ENCODE results near the gene BAIAP2.

Gene BAIAP2

DNA sequence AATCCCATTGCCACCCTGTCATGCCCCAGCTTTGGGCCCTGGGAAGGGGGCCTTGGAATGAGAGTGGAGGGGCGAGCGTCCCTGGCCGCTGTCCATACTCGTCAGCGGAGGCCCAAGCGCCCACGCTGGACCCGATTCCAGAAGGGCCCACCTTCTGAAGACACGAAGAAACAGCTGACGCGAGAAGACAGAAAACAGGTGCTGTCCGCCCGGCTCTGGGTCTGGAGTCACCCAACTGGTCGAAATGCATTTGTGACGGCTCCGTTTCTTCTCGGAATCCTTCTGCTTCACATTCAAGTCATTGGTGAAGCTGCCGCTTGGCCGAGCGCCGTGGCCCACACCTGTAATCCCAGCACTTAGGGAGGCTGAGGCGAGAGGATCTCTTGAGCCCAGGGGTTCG, 77.5 kb downstream of the BAIAP2 start:
- H3K4me3 ChIP-seq (ENCODE audit: low read length) = no peak overlapping the region
- H3K9me3 ChIP-seq (ENCODE audit: low read length) = no peaks in the 10 kb centered on the region
- peaks cover 30% of the 10 kb centered on the region for H3K36me3 ChIP-seq (ENCODE audit: insufficient read depth, low read length)
- H3K4me1 ChIP-seq (ENCODE audit: insufficient read depth, low read length) = no peaks in the 10 kb centered on the region
- no peaks in the 10 kb centered on the region for H3K27me3 ChIP-seq (ENCODE audit: insufficient read depth, low read length)
- no peak overlapping the region for H2AFZ ChIP-seq (ENCODE audit: low read depth, low read length)

DNA sequence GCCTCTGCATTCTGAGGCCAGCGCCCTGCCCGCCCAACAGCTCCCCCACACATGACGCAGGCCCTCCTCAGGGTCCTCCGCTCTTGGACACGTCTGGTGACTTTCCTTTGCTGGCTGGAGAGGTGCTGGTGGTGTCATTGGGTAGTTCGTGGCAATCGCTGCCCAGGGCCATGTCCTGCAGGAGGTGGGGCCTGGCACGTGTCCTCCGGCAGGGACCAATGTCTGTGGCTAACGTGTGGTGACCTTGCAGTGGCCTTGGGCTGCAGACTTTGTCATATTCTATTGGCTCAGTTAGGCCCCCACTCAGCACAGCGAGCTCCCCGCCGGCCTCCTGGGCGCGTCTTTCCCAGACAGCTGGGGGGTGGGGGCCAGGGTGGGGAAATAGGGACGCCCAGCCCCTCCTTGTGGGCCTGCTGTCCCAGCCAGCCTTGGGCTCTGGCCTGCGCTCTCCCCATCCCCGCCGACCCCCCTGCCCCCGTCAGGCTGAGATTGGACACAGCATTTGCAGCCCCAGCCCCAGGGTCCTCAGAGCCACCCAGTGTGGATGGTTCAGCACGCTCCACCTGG, 78.3 kb downstream of the BAIAP2 start:
- peaks cover 24% of the 10 kb centered on the region for H3K36me3 ChIP-seq (ENCODE audit: insufficient read depth, low read length)
- H3K4me1 ChIP-seq (ENCODE audit: insufficient read depth, low read length) = no peaks in the 10 kb centered on the region
- H2AFZ ChIP-seq (ENCODE audit: low read depth, low read length) = no peak overlapping the region
- no peaks in the 10 kb centered on the region for H3K27me3 ChIP-seq (ENCODE audit: insufficient read depth, low read length)
- no peak overlapping the region for H3K4me3 ChIP-seq (ENCODE audit: low read length)
- H3K9me3 ChIP-seq (ENCODE audit: low read length) = no peaks in the 10 kb centered on the region

DNA sequence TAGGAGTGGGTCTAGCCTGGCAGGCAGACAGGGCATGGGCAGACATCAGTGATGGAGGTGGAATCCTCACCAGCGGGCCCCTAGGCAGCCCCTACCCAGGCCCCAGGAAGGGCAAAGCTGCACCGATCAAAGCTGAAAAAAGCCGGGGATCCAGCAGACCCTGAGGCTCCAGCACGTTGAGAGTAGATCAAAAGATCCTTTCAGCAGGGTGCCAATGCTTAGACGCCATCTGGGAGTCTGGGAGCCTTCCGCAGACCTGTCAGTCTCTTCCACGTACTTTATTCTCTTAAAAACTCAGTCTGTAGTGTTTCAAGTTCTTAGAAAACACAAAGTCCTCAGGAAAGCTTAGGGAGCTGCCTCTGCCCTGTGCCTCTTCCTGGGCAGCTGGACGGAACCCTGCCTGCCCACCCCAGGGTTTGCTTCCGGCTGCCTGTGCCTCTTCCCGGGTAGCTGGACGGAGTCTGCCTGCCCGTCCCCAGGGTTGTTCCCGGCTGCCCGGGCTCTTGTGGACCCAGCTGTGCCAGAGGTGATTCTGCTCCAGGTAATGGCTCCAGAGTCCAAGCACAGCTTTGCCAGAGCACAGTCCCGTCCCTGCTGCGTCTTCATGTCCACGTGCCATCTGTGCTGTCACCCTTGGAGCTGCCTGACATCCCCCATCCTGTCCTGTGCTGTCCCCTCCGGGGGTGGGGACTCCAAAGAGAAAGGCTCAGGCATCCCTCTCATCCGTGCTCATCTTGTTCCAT, 79.6 kb downstream of the BAIAP2 start:
- H2AFZ ChIP-seq (ENCODE audit: low read depth, low read length) = no peak overlapping the region
- no peaks in the 10 kb centered on the region for H3K9me3 ChIP-seq (ENCODE audit: low read length)
- no peaks in the 10 kb centered on the region for H3K27me3 ChIP-seq (ENCODE audit: insufficient read depth, low read length)
- no peak overlapping the region for H3K4me3 ChIP-seq (ENCODE audit: low read length)
- no peaks in the 10 kb centered on the region for H3K4me1 ChIP-seq (ENCODE audit: insufficient read depth, low read length)
- peaks cover 19% of the 10 kb centered on the region for H3K36me3 ChIP-seq (ENCODE audit: insufficient read depth, low read length)

DNA sequence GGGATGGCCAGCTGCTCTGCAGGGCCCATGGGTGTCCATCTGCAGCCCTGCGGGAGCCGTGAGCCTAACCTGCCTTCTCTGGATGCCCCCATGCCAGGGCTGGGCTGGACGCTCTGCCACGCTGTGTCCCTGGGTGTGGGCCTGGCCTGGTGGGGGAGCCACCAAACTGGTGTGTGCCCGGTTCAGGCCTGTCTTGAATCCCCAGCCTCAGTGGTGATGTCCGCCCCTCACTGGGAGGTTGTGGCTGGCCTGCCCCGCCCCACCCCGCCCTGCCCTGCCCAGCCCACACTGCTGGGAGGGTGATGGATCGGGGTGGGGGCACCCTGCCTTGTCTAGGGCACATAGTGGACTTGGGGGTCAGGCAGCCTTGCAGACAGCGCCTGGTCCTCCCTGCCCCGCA, 80.3 kb downstream of the BAIAP2 start:
- no peak overlapping the region for H3K4me3 ChIP-seq (ENCODE audit: low read length)

DNA sequence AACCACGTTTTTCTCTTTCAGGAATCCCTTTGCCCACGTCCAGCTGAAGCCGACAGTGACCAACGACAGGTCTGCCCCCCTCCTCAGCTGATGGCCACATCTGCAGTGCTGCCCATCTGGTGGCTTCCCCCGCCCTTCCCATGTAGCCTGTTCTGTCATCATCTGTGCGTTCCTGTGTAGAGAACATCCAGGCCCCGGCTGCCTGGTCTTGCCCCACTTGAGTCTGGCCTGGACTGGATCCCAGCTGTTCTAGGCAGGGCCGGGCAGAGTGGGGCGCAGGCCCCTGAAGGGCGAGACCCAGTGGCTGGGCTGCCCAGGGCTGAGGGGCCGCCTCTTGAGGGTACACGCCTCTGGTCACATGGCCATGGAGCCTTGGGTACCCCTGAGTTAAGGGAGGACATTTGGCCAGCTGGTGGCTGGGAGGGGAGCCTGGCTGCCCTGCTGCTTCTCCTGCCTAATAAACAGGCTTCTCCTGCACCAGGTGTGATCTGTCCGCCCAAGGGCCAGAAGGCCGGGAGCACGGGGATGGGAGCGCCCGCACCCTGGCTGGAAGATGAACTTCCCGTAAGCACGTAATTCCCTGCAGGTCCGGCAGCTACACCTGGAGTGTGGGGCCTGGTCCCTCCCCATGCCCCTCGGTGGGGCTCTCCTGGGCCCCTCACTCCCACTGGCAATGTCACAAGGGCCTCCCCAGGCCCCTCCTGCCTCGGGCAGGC, 81.0 kb downstream of the BAIAP2 start:
- Histone ChIP-seq H3K9me3 (ENCODE audit: low read length) (no peaks in the 10 kb centered on the region), H3K4me3 (ENCODE audit: low read length) (no peak overlapping the region), H3K4me1 (ENCODE audit: insufficient read depth, low read length) (no peaks in the 10 kb centered on the region), H3K36me3 (ENCODE audit: insufficient read depth, low read length) (peaks cover 10% of the 10 kb centered on the region), H2AFZ (ENCODE audit: low read depth, low read length) (no peak overlapping the region), H3K27me3 (ENCODE audit: insufficient read depth, low read length) (no peaks in the 10 kb centered on the region)

More for the DNA sequence above, 80.3 kb downstream of the BAIAP2 start:
- Histone ChIP-seq H3K9me3 (ENCODE audit: low read length) (no peaks in the 10 kb centered on the region), H3K36me3 (ENCODE audit: insufficient read depth, low read length) (peaks cover 14% of the 10 kb centered on the region), H3K4me1 (ENCODE audit: insufficient read depth, low read length) (no peaks in the 10 kb centered on the region), H2AFZ (ENCODE audit: low read depth, low read length) (no peak overlapping the region), H3K27me3 (ENCODE audit: insufficient read depth, low read length) (no peaks in the 10 kb centered on the region)

DNA sequence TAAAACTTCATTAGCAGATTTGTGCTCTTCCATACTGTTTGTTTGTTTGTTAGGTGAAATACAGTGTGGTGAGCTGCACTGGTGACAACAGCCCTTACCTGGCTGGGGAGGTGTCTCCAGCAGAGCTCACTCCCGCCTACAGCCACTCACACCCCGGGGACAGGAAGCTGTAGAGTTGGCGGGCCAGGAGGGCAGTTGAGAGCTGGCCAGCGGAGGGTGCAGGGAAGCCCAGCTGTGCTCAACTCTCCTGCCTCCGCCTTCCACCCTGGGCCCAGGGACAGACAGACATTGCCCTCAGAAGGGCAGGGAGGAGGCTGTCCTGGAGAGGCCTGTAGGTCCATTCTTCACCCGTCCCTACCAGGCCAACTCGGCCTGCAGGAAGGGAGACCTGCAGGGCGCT, 81.8 kb downstream of the BAIAP2 start:
- no peak overlapping the region for H2AFZ ChIP-seq (ENCODE audit: low read depth, low read length)
- H3K36me3 ChIP-seq (ENCODE audit: insufficient read depth, low read length) = peaks cover 9% of the 10 kb centered on the region
- H3K4me1 ChIP-seq (ENCODE audit: insufficient read depth, low read length) = no peaks in the 10 kb centered on the region
- H3K27me3 ChIP-seq (ENCODE audit: insufficient read depth, low read length) = no peaks in the 10 kb centered on the region
- no peak overlapping the region for H3K4me3 ChIP-seq (ENCODE audit: low read length)
- H3K9me3 ChIP-seq (ENCODE audit: low read length) = no peaks in the 10 kb centered on the region

DNA sequence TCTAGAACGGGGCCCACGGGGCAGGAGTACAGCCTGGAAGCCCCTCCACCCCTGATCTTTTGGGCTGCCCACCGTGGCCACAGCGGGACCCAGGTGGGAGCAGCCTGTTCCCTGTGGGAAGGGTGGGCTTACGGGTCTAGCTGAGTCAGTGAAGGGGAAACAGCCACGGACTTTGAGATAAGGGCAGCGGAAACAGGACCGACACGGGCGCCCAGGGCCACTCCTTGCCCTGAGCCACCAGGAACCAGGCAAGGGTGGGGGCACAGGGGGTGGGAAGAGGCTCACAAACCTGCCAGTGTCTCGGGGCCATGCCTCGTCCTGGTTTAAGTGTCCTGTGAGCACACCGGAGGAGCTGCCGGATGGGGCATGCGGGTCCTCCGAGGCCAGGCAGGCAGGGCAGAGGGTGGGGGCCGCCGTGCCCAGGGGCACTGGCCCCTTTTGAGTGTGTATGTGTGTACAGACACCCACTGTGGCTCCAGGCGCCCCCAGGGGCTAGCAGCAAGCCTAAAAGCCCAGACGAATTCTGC, 82.8 kb downstream of the BAIAP2 start:
- Histone ChIP-seq H3K36me3 (ENCODE audit: insufficient read depth, low read length) (peaks cover 4% of the 10 kb centered on the region), H3K4me3 (ENCODE audit: low read length) (no peak overlapping the region), H3K4me1 (ENCODE audit: insufficient read depth, low read length) (no peaks in the 10 kb centered on the region), H3K27me3 (ENCODE audit: insufficient read depth, low read length) (no peaks in the 10 kb centered on the region), H2AFZ (ENCODE audit: low read depth, low read length) (no peak overlapping the region), H3K9me3 (ENCODE audit: low read length) (no peaks in the 10 kb centered on the region)

DNA sequence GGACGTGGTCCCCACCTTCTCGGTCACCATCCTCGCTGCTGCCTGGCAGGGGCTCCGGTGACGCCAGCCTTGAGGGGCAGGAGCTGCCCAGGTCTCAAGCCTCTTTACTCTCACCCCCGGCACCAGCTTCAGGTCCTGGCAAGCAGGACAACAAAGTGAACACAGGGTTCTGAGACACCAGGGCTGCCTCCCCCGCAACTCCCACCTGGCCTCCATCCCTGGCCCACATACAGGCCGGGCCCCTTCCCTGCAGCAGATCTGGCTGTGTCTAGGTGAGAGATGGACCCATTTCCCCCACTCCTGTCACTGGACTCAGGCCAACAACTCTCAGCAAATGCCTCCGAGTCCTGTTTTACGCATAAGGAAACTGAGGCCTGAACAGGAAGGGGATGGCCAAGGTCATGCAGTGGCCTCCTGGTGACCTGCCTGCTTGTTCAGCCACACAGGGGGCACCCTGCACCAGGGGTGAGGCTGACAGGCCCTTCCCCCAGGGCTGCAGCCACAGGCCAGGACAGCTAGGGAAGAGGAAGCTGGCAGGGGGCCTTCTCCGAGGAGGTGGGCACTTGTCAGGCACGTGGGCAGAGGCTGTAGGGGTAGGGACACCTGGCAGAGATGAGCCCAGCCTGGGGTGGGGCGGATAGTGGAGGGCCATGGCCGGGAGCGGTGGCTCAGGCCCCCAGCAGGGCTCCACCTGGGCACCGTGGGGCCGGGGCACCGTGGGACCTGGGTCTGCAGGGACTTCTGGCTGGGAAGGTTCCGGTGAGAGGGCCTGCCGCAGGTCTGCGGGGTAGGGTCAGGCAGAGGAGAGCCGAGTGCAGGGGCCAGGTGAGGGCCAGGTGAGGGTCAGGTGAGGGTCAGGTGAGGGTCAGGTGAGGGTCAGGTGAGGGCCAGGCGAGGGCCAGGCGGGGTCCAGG, 83.6 kb downstream of the BAIAP2 start:
- Histone ChIP-seq H3K36me3 (ENCODE audit: insufficient read depth, low read length) (peaks cover 4% of the 10 kb centered on the region), H3K27me3 (ENCODE audit: insufficient read depth, low read length) (no peaks in the 10 kb centered on the region), H3K4me3 (ENCODE audit: low read length) (no peak overlapping the region), H3K9me3 (ENCODE audit: low read length) (no peaks in the 10 kb centered on the region), H2AFZ (ENCODE audit: low read depth, low read length) (no peak overlapping the region), H3K4me1 (ENCODE audit: insufficient read depth, low read length) (no peaks in the 10 kb centered on the region)

DNA sequence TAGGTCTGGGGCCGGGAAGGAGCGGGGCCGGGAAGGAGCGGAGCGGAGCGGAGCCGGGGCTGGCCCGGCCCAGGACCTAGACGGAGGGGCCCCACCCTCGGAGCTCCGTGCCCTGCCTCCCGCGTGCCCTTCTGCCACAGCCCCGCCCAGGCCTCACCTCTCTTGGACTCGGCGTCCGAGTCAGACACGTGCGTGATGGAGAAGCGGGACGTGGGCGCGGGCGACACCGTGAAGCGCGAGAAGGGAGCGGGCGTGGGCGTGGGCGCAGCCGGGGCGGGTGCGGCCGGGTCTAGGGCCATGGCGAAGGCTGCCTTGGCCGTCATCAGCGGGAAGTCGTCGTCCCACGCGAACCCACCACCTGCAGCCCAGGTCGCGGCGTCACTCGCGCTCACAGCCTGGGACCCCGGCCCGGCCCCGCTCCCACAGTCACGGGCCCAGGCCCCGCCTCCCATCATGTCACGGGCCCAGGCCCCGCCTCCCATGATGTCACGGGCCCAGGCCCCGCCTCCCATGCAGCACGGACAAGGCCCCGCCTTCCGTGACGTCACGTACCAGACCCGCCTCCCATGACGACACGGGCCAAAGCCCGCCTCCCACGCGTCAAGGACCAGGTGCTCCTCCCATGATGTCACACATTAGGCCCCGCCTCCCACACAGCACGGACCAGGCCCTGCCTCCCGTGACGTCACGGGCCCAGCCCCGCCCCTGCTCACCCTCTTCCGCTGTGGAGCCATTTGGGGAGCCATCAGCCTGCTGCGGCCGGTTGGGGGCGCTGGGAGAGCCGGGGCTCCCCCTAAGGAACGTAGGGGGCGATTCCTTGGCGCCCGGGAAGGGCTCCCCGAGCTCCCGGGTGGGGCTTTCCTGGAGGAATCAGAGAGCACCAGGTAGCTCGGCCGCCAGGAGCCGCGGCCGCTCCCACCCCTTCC, 84.5 kb downstream of the BAIAP2 start:
- Histone ChIP-seq H3K4me3 (ENCODE audit: low read length) (no peak overlapping the region), H3K4me1 (ENCODE audit: insufficient read depth, low read length) (no peaks in the 10 kb centered on the region), H3K27me3 (ENCODE audit: insufficient read depth, low read length) (no peaks in the 10 kb centered on the region), H3K9me3 (ENCODE audit: low read length) (no peaks in the 10 kb centered on the region), H2AFZ (ENCODE audit: low read depth, low read length) (no peak overlapping the region), H3K36me3 (ENCODE audit: insufficient read depth, low read length) (peaks cover 4% of the 10 kb centered on the region)

DNA sequence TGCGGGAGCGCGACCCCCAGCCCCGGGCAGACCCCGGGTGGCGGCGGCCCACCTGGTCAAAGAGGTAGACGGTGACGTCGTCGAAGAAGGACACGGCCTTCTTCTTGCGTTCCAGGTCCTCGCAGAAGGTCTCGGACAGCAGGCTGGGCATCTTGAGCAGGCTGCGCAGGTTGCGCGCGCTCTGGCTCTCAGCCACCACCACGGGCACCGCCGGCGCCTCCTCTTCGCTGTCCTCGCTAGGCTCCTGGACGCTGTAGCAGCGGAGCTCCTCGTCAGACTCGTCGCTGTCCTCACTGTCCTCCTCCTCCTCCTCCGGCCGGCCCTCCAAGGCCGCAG, 85.2 kb downstream of the BAIAP2 start:
- H3K4me3 ChIP-seq (ENCODE audit: low read length) = no peak overlapping the region
- H3K4me1 ChIP-seq (ENCODE audit: insufficient read depth, low read length) = no peaks in the 10 kb centered on the region
- H3K27me3 ChIP-seq (ENCODE audit: insufficient read depth, low read length) = no peaks in the 10 kb centered on the region
- no peaks in the 10 kb centered on the region for H3K36me3 ChIP-seq (ENCODE audit: insufficient read depth, low read length)
- no peaks in the 10 kb centered on the region for H3K9me3 ChIP-seq (ENCODE audit: low read length)
- H2AFZ ChIP-seq (ENCODE audit: low read depth, low read length) = no peak overlapping the region

DNA sequence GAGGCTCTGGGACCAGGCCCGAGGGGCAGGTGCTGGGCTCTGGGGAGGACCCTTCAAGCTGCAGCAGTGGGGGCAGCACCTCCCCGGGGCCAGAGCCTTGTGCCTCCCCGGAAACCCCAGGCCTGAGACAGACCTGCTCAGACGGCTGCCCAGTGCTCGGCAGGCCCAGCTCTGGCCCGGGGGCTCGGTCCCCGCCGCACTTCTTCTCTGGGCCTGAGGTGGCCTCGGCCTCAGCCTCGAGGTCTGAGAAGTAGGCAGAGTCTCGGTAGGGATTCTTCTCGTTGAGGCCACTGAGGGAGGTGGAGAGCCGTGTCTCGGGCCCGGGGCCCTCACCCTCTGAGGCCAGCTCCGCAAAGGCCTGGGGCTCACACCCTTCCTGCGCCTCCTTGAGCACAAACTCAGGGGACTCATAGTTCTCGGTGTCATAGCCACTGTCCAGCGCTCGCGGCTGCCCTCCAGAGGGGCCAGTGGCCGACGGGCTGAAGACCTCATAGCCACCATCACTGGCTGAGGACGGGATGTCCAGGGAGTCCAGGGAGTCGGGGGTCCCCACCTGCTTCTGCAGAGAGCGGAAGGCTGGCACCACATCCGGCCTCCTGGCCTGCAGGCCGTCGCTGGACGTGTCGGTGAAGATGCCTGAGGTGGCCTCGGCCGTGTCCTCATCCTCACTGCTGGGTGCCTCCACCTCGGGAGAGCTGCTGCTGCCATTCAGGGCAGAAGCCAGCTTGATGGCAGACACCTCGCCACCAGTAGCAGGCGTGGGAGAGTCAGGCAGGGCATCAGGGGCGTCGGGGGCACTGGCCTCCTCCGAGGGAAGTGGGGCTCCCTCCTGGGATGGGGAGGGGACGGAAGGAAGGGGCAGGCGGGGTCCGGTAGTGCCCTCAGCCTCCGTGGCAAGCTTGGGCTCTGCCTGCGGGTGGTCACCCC, 86.0 kb downstream of the BAIAP2 start:
- Histone ChIP-seq H3K9me3 (ENCODE audit: low read length) (no peaks in the 10 kb centered on the region), H3K36me3 (ENCODE audit: insufficient read depth, low read length) (no peaks in the 10 kb centered on the region), H2AFZ (ENCODE audit: low read depth, low read length) (no peak overlapping the region), H3K4me3 (ENCODE audit: low read length) (no peak overlapping the region), H3K4me1 (ENCODE audit: insufficient read depth, low read length) (no peaks in the 10 kb centered on the region), H3K27me3 (ENCODE audit: insufficient read depth, low read length) (no peaks in the 10 kb centered on the region)
